Nephron progenitor cell (in vitro differentiated cells): ENCODE data around the gene UQCR10.

Experiments
- DNase-seq: peaks from one replicate; pipeline ENCODE4 v3.0.0; 2021
- H3K27ac Mint-ChIP-seq: 2 replicates; pipeline ENCODE4 v1.8.0; 2021; ENCODE audit warnings: mild to moderate bottlenecking, moderate library complexity, mixed read lengths
- H3K27me3 Mint-ChIP-seq: 2 replicates; pipeline ENCODE4 v1.8.0; 2021; ENCODE audit warnings: mild to moderate bottlenecking, low read depth, mixed read lengths; ENCODE audit not compliant: poor library complexity
- H3K36me3 Mint-ChIP-seq: 2 replicates; pipeline ENCODE4 v1.8.0; 2021; ENCODE audit warnings: low read depth, mixed read lengths
- H3K4me1 Mint-ChIP-seq: 2 replicates; pipeline ENCODE4 v1.8.0; 2021; ENCODE audit warnings: mixed read lengths
- H3K4me3 Mint-ChIP-seq: 2 replicates; pipeline ENCODE4 v1.8.0; 2021; ENCODE audit warnings: mild to moderate bottlenecking, moderate library complexity, mixed read lengths
- H3K9me3 Mint-ChIP-seq: 2 replicates; pipeline ENCODE4 v1.8.0; 2021; ENCODE audit warnings: mild to moderate bottlenecking, moderate library complexity, mixed read lengths
- CTCF ChIP-seq: fragments of 200-600 bp; sonication (generic); IDR thresholded peaks from 2 replicates; pipeline ENCODE4 v1.5.0; 2021; ENCODE audit warnings: antibody characterized with exemption

UQCR10 gene

GRCh38 chr22:29727131-29727523 lies 40.0 kb upstream of the UQCR10 start:
- Mint-ChIP-seq H3K27ac (no peak overlapping the region), H3K9me3 (no peaks in the 10 kb centered on the region), H3K27me3 (peaks cover 45% of the 10 kb centered on the region), H3K4me3 (no peak overlapping the region), H3K36me3 (no peaks in the 10 kb centered on the region), H3K4me1 (peaks cover 6% of the 10 kb centered on the region)
- peak; percentile 77 for DNase-seq
- TF ChIP-seq CTCF: peak; percentile 55

DNA sequence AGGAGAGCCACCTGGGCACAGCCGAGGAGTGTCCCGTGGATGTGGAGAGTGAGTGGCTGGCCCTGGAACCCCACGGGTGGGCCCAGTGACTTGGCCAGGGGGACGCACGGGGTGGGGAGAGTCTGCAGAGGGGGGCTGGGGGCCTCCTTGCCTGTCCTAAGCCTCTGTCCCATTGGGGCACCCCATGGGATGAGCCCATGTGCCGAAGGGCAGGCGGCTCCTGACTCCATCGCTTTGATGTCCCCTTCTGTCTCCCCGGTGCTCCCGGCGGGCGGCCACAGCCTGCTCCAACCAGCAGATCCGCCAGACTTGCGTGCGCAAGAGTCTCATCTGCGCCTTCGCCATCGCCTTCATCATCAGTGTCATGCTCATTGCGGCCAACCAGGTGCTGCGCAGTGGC lies 38.0 kb upstream of the UQCR10 start:
- no peak for DNase-seq
- H3K4me1 Mint-ChIP-seq: peaks cover 23% of the 10 kb centered on the region
- no peak overlapping the region for H3K27ac Mint-ChIP-seq
- H3K27me3 Mint-ChIP-seq: peaks cover 28% of the 10 kb centered on the region
- no peak for TF ChIP-seq CTCF
- H3K36me3 Mint-ChIP-seq: no peaks in the 10 kb centered on the region
- no peak overlapping the region for H3K4me3 Mint-ChIP-seq
- H3K9me3 Mint-ChIP-seq: no peaks in the 10 kb centered on the region

DNA sequence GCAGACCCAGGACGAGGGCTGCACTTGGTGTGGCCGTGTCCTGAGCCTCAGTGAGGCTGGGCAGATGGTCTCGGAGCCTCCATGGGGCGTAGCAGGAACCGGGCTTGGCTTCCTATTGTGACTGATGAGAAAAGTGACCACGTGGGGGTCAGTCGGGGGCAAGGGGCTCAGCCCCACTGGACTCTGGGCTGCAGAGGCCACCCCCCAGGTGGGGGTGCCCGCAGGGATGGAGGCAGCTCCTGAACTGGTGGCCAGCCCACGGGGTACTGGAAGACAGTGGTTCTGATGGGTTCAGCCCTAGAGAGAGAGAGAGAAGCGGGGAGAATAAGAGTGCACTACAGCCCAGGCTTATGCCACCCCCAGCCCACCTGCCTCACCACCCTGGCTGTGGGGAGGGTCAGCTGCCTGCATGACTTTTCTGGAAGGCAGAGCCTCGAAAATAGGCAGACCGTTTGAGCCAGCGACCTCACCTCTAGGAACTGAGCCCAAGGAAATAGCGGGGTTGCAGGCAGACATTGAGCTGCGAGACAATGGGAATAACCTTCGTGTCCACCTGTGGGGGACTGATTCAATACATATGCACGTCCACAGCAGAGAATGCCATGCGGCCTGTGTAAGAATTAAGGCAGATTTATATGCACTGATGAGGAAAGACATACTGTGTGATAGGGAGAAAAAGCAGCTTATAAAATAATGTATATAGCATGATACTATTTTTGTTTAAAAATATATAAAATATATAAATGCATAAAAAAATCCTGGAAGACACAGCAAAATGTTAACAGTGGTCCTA lies 35.9 kb upstream of the UQCR10 start:
- H3K4me3 Mint-ChIP-seq: no peak overlapping the region
- H3K36me3 Mint-ChIP-seq: no peaks in the 10 kb centered on the region
- no peak for TF ChIP-seq CTCF
- H3K9me3 Mint-ChIP-seq: no peaks in the 10 kb centered on the region
- peaks cover 33% of the 10 kb centered on the region for H3K4me1 Mint-ChIP-seq
- H3K27me3 Mint-ChIP-seq: peaks cover 23% of the 10 kb centered on the region
- H3K27ac Mint-ChIP-seq: no peak overlapping the region
- no peak for DNase-seq

DNA sequence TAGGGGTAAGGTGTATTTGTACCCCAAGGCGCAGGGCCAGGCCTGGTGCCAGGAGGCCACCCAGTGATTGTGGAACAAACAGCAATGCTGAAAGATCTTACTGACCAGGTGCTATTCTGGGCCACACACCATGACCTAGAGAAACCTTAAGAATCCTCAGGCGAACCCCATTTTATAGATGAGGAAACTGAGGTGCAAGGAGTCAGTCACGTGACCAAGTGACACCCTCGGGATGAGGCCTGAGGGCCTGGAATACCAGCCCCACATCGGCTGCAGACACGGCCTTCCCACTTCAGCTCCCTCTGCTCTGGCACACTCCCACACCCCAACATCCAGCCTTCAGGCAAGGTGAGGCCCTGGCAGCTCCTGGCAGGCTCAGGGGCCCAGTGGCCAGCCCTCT lies 34.3 kb upstream of the UQCR10 start:
- Mint-ChIP-seq H3K36me3 (peaks cover 5% of the 10 kb centered on the region), H3K27me3 (peaks cover 11% of the 10 kb centered on the region), H3K9me3 (no peaks in the 10 kb centered on the region), H3K4me1 (peaks cover 28% of the 10 kb centered on the region), H3K4me3 (no peak overlapping the region), H3K27ac (no peak overlapping the region)
- no peak for TF ChIP-seq CTCF
- DNase-seq: no peak

DNA sequence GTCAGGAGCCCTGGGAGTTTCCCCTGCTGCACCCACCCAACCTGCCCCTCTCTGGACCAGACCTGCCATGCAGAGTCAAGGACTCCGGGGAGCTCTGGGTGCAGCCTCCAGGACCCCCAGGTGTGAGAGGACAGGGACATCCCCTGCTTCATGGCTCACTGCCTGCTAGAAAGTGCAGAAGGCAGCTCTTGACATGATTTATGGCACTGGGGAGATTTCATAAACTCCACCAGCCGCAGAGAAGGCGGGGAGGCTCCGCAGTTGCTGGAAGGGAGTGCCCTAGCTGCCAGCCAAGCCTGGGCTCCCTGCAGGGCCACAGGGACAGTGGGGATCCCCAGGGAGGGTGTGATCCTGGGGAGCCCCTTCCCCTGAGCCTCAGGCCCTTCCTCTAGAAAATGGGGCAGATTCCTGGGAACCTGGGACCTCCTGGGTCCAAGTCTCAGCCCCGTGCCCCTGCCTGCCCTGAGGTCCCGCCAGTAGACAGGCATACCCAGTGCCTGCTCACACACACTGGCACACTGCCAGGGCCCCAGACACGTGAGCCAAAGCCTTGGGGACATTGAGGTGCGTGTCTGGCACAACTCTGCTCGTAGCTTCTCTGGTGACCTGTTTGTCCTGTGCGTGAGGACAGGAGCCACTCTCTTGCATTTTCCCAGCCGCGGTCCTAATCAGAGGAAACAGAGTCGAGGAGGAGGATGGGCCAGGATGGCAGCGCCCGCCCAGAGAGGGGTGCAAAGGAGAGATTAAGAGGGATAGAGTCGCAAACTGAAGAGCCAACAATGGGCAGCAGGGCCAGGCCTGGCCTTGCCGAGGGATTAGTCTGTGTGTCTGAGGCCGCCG lies 33.6 kb upstream of the UQCR10 start:
- peaks cover 28% of the 10 kb centered on the region for H3K4me1 Mint-ChIP-seq
- no peak for TF ChIP-seq CTCF
- H3K36me3 Mint-ChIP-seq: peaks cover 5% of the 10 kb centered on the region
- peak; percentile 60 for DNase-seq
- H3K9me3 Mint-ChIP-seq: no peaks in the 10 kb centered on the region
- peak overlapping the region; percentile 18 for H3K4me3 Mint-ChIP-seq
- H3K27ac Mint-ChIP-seq: no peak overlapping the region
- peaks cover 11% of the 10 kb centered on the region for H3K27me3 Mint-ChIP-seq
